ENCODE data around the gene PCNT.

PCNT gene

DNA sequence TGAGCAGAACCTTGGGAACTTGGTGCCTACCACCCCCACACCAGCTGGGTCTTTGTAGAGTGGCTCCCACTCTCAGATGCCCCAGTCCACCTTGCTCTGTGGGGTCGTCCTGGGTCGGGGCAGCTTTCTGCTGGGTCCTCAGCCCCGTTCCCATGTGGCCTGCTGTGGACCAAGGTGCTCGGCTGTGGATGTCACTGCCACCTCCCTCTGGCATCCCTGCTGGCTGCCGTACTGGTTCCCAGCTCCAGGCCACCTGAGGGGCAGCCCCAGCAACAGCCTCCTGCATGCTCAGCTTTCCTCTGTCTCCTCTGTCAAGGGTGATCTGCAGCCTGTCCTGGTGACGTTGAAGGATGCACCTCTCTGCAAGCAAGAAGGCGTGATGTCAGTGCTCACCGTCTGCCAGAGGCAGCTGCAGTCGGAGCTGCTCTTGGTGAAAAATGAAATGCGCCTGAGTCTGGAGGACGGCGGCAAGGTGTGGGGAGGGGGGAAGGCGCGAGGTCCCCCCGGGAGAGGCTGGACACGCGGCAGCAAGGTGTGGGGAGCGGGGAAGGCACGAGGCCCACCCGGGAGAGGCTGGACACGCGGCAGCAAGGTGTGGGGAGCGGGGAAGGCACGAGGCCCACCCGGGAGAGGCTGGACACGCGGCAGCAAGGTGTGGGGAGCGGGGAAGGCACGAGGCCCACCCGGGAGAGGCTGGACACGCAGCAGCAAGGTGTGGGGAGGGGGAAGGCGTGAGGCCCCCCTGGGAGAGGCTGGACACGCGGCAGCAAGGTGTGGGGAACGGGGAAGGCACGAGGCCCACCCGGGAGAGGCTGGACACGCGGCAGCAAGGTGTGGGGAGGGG lies 88.8 kb downstream of the PCNT start:
- no peak for DNase-seq

DNA sequence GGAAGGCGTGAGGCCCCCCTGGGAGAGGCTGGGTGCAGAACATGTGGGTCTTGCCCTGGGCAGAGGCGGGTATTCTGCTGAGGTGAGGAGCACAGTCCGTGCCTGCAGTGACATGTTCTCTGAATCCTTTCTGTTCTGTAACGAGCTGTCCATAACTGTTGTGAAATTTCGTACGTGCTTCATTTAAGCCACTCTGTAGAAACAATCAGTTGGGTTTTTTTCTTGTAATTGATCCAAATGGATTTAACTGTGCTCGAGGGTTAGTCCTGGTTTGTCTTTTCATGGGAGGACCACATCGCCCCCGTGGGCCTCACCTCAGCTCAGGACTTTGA lies 89.4 kb downstream of the PCNT start:
- DNase-seq = no peak

DNA sequence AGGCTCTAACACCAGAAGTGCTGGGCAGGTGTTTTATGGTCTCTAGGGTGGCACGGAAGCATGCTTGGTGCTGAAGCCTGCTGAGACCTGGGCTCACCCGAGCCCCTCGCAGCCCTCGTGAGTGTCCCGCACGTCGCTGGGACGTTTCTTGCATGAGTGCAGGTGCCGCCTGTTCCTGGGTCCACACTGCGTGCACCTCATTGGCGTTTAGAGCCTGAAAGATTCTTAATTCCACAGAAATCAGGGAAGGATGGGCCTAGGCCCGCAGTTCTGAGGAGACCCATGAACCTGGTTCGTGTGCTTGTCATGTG lies 91.0 kb downstream of the PCNT start:
- DNase-seq = no peak

DNA sequence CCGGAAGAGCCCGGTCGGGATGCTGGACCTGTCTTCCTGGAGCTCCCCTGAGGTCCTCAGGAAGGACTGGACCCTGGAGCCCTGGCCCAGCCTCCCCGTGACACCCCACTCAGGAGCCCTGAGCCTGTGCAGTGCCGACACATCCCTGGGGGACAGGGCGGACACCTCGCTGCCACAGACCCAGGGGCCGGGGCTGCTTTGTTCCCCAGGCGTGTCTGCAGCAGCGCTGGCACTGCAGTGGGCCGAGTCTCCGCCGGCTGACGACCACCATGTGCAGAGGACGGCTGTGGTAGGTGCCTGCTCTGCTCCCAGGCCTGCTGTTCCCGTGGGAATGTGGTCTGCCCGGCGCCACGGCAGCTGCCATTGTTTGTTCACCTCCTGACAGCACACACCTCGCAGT lies 92.6 kb downstream of the PCNT start:
- DNase-seq = no peak

DNA sequence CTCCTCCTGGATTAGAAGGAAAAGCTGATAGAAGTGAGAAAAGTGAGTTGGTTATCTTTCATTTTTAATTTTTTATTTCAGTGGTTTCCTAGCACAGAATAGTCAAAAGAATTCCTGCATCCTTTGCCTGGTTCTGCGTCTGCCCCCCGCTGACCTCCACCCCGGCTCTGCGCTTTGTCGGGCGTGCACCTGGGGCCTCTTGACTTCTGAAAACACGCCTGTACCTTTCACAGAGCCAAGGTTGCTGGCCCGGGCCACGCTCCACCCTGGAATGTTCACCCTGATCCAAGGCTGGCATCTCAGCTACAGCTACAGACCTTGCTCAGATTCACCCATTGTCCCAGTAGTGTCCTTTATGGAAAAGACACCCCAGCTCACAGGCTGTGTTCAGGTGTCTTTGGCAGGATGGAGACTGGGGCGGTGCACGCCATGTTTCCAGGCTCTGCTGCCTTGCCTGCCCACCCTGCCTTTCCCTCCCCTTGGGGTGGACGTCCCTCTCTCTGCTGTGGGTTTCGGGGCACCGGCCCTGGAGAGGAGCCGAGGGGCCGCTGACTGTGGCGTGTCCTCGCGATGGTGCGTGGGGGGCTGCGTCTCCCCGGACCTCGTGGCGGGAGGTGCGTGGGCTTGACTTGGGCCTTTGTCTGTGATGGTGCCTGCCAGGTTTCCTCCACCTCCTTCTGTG lies 94.5 kb downstream of the PCNT start:
- DNase-seq = no peak

DNA sequence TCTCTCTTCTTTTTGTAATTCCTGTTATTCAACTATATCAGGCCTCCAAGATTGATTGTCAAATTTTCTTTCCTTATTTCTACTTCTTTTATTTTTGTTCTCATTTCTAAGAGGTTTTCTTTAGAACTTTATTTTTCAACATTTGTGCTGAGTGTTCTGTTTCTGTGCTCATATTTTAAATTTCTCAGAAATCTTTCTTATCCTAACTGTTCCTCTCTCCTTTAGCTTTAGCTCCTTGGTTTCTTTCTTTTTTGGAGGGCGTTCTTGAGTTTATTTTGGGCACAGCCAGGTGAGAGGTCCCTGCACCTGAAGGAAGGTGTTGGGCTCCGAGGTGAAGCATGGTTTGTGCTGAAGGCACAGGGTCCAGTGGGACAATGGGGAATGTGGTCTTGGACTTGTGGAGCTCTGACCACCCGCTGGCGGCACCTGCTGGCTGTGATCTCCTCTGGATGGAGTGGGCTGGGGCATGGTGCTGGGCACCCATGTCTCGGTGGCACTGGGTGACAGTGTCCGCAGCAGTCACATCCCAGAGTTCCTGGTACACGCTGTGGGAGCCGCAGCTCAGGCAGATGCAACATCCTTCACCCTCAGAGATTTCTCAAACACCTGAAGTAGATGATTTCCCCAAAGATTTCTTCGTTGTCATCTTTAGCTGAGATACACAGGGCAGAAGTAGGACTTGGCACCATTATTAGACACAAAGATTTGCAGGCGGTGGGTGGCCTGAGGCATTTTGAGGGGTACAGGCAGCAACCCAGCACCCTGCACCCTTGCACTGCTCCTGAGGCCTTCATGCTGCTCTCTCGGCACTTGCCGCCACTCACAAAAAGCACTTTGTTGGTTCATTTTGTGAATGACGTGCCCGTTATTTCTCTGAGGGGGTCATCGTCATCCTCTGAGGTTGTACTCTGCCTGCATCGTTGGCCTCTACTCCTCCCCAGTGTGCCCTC lies 96.6 kb downstream of the PCNT start:
- DNase-seq = no peak

DNA sequence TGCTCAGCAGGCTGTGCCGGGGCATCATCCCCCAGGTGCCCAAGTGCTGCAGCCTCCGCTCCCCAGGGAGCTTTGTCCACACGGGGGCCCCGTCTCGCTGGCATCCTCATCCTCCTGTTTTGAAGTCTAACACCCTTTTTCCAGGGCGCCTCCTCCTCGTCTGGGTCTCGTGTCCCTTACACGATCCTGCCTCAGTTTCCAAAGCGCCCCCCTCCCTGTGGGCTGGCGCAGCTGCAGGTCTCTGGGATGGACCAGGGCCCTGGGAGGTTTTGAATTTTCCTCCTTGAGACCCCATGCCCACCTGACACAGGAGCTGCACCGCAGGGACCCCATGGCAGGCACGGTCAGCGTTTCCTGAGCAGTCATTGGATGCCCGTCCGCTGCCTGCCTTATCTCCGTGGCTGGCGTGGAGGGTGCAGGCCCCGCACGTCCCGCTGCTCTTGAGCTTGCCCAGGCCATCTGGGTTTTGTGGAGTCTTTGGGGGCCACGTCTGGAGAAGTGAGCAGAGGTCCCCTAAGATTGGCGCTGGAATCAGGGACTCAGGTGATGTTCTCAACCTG lies 97.3 kb downstream of the PCNT start:
- DNase-seq = no peak

DNA sequence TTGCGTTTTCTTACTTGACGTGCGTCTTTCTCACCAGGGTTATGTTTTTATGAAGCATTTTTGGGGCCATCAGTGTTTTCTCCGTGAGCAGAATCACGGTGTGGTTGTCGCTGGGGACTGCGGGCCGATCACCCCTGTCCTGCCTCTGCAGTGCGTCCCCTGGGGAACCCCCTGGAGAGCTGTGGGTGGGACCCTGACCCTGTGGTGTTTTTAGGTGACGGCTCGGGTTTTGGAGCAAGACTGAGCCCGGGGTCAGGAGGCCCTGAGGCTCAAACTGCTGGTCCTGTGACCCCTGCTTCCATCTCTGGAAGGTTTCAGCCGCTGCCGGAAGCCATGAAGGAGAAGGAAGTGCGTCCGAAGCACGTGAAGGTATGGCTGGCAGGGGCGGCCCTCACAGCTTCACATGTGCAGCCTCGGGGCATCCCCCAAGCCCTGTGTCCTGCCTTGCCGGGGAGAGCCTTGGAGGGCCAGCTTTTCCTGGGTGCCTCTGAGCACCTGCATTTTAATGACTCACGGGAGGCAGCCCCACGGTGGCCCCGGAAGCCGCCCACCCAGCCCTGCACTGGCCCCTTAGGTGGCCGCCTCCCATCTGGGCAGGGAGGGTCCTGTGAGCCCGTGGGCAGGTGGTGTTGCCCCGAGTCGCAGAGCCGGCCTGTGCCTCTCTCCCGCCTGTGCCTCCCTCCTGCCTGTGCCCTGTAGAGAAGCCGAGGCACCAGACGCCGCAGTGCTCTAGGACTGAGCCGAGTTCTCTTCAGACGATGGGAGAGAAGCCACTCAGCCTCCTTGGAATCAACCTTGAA lies 98.0 kb downstream of the PCNT start:
- no peak for DNase-seq

DNA sequence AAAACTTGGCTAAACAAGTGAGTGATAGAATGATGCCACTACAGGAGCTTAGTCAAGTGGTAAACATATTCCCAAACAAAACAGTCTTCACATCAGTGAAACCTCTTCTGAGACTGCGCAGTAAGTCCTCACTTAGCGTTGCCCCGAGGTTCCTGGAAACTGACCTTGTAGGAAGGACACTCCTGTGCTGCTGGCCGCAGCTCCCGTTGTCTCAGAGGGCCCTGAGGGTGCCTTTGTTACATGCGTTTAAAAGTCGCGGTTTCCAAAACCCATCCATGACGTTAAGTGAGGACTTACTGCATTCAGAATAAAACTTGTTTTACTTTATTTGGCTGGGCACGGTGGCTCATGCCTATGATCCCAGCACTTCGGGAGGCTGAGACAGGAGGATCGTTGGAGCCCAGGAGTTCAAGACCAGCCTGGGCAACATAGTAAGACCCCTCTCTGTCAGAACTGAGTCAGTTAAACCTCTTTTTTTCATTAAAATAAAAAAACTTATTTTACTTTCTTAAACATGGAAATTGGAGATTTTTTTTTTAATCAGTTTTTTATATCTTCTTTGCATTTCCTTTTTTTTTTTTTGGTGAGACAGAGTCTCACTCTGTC lies 98.8 kb downstream of the PCNT start:
- no peak for DNase-seq

DNA sequence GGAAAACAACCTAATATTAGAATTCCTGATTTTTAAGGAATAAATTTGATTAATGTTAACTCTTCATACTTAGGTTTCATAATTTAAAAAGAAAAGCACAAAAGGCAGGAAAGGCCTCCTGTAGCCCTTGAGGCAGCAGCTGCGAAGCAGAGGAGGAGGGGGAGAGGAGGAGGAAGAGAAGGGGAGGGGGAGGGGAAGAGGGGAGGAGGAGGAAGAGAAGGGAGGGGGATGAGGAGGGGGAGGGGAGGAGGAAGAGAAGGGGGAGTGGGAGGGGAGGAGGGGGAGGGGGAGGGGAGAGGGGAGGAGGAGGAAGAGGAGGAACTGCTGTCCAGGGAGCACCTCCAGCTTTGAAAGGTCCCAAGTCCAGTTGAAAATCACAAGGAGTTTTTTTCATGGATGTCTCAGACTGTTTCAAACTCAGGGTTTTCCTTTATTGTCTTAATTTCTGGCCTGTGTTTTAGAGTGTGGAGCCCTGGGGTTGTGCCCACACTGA lies 99.6 kb downstream of the PCNT start:
- DNase-seq = no peak

DNA sequence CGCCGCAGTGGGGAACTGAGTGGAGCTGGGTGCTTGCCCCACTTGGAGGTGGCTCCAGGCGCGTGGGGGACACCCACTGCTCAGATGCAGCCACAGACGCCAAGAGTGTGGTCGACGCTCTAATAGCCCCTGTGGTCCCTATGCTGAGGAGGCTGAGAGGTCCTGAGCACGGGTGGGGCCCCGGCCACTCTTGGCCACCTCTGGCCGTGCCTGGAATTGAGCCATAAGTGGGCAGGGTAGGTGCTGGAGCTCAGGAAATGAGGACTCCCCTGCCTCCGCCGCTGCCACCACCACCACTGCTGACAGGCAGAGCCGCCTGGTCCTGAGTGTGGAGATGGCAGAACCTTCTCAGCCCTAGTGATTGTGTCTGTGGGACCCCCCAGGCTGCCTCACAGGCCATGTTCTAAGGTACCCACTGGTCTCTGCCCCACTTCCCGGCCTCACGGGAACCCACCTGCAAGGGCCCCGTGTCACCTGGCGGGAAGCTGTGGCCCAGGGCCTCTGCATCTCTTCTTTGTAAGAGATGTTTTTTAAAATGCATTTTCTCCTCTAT lies 100.2 kb downstream of the PCNT start:
- no peak for DNase-seq

DNA sequence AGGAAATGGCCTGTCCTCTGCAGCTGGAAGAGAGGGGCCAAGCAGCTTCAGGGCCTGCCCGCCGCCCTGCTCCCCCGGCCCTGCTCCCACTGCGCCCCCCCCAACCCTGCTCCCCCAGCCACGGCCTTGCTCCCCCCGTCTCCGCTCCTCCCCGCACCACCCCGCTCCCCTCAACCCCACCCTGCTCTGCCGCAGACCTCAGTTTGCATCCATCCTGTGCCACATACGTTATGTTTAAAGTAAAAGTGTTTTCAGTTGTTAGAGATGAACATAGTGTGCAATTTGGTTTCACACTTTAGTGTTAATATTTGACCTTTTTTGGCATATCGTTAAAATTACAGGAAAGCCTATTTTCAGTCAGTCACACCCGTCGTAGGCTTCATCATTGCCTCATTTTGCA lies 100.7 kb downstream of the PCNT start:
- no peak for DNase-seq

DNA sequence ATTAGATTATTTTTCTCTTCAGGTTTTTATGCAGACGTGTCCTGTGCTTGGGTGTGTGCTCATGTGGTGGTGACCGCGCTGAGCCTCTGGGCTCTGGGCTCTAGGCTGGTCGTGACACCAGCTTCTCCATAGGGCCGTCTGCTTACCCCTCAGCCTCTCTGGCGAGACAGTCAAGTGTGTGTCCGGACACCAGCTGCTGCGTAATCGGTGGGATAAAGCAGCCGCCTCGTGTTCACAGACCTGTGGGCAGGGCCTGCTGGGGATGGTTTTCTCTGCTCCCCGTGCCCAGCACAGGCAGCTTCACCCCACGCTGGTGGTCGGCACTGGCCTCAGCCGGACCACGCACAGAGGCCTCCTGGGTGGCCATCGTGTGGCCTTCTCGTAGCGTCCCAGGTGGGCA lies 101.1 kb downstream of the PCNT start:
- DNase-seq = no peak

DNA sequence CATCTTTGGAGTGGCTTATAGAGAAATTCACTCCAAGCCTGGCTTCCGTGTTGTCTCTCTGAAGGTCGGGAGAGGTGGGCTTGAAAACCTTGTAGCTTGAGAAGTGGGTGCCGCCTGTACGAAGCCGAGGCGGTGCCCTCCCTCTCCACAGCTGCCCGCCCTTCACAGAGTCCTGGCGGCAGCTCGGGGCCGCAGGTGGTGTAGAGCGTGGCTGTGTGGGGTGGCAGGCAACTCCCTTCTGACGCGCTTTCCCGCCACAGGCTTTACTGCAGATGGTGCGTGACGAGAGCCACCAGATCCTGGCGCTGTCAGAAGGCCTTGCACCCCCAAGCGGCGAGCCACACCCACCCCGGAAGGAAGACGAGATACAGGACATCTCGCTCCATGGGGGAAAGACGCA lies 101.6 kb downstream of the PCNT start:
- no peak for DNase-seq

DNA sequence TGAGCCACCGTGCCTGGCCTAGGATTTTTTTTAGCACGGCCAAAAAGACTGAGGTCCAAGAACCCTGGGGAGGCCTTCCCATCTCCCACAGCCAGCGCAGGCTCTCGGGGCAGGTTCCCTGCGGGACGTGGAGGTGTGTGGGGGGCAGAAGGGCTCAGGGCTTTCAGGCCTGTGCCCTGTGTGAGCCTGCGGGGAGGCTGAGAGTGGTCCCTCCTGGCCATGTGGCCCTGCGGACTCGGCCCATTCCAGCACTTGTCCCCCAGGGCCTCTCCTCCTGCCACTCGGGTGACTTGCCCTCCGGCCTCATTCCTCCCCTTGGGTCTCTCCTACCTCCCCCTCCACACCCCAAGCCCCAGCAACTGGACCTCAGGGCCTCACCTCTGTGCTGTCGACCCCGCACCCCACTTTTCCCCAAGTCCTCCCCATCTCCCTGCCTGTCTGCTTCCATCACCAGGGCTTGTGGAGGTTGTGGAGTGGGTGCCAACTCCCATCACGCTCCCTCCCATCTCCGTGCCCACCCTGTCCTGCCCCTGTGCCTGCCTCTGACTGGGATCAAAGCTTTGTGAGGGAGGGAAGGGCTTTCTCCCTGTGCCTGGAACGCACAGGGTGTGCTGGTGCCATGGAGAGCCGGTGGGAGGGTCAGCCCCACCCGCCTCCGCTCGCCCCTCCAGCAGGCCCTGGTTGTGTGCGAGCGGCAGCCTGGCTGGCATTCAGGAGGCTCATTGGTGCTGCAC lies 102.5 kb downstream of the PCNT start:
- no peak for DNase-seq

DNA sequence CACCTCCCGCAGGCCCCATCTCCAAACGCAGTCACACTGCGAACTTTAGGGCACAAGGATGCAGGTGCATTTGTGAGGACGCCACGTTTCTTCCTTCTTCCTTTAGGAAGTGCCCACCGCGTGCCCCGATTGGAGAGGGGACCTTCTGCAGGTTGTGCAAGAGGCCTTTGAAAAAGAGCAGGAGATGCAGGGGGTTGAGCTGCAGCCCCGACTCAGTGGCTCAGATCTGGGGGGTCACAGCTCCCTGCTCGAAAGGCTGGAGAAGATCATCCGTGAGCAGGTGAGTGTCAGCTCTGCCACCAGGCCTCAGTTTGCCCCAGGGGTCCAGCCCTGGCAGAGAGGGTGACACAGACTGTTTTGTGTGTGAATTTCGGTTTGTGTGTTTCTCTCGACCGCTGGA lies 103.6 kb downstream of the PCNT start:
- no peak for DNase-seq

DNA sequence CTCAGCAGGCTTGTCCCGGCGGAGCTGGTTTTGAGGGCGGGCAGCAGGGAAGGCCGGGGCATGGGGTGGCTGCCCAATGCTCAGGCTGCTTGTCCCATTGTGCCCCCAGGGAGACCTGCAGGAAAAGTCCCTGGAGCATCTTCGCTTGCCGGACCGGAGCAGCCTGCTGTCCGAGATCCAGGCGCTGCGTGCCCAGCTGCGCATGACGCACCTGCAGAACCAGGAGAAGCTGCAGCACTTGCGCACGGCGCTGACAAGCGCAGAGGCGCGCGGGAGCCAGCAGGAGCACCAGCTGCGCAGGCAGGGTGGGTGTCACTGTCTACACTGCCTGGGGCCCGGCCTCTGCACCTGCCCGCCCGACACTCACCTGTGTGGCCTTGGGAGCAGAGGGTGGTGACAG lies 104.3 kb downstream of the PCNT start:
- DNase-seq = no peak

DNA sequence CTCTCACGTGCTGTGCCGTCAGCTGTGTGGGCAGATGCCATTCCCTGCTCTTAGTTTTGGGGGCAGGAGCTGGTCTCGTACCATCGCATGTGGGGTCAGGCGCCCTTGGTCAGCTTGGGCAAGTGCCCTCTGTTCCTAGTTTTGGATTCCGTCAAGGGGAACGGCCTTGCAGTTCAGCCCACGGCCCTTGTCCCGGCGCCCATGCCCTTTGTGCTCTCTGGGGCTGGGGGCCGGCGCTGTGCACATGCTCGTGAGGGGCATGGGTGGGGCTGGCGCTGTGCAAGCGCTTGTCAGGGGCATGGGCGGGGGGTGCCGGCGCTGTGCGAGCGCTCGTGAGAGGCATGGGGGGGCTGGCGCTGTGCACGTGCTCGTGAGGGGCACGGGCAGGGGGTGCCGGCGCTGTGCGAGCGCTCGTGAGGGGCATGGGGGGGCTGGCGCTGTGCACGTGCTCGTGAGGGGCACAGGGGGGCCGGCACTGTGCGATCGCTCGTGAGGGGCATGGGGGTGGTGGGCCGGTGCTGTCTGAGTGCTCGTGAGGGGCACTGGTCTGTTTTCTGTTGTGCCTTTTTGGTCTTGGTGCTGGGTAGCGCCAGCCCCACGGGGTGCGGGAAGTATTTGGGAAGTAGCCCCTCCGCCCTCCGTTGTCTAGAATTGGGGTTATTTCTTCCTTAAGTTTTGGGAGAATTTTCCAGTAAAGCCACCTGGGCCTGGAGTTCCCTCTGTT lies 105.2 kb downstream of the PCNT start:
- no peak for DNase-seq

DNA sequence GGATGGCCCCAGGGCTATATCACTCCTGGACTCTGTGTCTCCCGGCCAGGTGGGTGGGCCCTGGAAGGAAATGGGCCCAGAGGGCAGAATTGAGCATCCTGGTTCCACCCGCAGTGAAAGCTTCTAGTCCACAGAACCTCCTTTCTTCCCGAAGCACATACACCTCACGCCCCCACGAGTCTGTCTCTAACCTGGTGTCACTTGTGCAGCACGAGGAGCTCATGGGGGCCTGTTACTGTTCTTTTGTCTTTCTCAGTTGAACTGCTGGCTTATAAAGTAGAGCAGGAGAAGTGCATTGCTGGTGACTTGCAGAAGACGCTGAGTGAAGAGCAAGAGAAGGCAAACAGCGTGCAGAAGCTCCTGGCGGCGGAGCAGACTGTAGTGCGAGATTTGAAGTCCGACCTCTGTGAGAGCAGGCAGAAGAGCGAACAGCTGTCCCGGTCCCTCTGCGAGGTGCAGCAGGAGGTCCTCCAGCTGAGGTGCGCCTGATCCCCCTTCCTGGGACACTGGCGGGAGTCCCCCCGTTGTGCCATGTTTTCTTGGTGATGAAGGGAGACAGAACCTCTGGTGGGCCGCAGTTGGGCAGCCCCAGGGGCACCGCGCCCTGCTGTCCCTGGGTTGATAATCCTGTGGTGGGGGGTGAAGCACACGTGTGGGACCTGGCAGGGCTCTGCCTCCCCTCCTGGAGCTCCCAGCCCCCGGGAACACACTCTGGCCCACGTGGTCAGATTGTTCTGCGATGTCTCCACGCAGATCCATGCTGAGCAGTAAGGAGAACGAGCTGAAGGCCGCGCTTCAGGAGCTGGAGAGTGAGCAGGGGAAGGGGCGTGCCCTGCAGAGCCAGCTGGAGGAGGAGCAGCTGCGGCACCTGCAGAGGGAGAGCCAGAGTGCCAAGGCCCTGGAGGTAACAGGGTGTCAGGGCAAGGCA lies 106.1 kb downstream of the PCNT start:
- no peak for DNase-seq

Measured in NCI-H446 treated with DMSO at 0.1 percent for 48 hours (cell line).